ENCODE results near the gene AKAP7. TPM values are rescaled to one million over a fixed set of nuclear protein-coding genes. Genes with fewer than 3 reads are reported as not detected.
"Not testable (repeated sequence)": the region's sequence is repeated elsewhere in the genome, so short reads cannot be mapped to it uniquely, and the experiment has no call there.

Gene AKAP7
- 13.5 TPM for polyA plus RNA-seq (2013, experiment 1 of 2)
- 13.7 TPM for polyA plus RNA-seq (2013, experiment 2 of 2)

DNA sequence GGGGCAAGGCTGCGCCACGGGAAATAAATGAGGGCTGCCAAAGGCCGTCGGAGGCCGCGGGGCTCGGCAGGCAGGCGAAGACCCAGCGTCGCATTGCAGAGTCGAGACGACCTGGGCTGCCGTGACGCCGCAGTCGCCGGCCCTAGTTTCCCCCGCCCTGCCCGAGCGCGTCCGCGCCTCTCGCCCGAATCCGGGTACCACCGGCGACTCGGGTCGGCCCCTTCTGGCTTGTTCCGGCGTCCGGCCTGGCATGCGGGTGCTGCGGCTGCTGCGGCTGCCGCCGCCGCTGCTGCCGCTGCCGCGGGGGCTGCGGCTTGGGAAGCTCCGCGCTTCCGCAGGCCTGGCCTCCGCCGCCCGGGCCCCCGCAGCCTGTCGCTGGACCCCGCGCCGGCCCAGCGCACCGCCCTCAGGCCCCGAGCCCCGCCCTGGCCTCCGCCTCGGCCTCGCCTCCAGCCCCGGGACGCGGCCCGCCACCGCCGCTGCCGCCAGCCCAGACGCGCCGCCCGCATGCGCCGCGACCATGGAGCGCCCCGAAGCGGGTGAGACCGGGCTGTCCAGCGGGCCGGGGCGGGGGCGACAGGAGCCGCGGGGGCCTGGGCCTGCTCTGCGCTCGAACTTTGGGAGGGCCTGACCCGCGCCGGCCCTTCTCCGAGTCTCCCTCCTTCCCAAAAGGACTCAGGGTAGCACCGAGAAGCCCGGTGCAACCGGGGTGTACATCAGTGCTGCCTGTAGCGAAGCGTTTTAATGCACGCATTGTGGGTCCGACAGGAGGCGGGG, at the start of gene AKAP7:
TSS of gene AKAP7 (plus strand) at position 224 of the 777 bp plus-strand sequence. CDS start at position 521, 297 bp downstream.
- Histone ChIP-seq H3K27me3 (ENCODE audit: insufficient read depth, low read length) (peaks cover 19% of the 10 kb centered on the region; the same call in 1 of the 2 replicates), H3K9ac (ENCODE audit: low read depth, low read length) (peak within 1 kb of the TSS; percentile 68), H3K4me3 (ENCODE audit: low read length) (peak within 1 kb of the TSS; percentile 54), H3K4me1 (ENCODE audit: insufficient read depth, low read length) (peaks cover 7% of the 10 kb centered on the region; the same call in 1 of the 2 replicates), H3K36me3 (ENCODE audit: insufficient read depth, low read length) (no peaks in the 10 kb centered on the region), H3K27ac (ENCODE audit: low read depth, low read length) (0 out of 2 replicates have a peak within 1 kb of the TSS, but pooled peaks have one; percentile 46), H3K9me3 (ENCODE audit: insufficient read depth, low read depth, low read length) (no peaks in the 10 kb centered on the region)
- WGBS, result under 1% methylated on average over 99 of the region's 99 CpGs

DNA sequence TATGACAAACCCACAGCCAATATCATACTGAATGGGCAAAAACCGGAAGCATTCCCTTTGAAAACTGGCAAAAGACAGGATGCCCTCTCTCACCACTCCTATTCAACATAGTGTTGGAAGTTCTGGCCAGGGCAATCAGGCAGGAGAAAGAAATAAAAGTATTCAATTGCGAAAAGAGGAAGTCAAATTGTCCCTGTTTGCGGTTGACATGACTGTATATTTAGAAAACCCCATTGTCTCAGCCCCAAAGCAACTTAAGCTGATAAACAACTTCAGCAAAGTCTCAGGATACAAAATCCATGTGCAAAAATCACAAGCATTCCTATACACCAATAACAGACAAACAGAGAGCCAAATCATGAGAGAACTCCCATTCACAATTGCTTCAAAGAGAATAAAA, 44.9 kb upstream of the AKAP7 start:
- peaks cover 18% of the 10 kb centered on the region for H3K9me3 ChIP-seq (ENCODE audit: insufficient read depth, low read depth, low read length)
- 89% methylated on average over 3 of the region's 3 CpGs for WGBS
- H3K9ac ChIP-seq (ENCODE audit: low read depth, low read length); H3K27ac ChIP-seq (ENCODE audit: low read depth, low read length); H3K27me3 ChIP-seq (ENCODE audit: insufficient read depth, low read length); H3K36me3 ChIP-seq (ENCODE audit: insufficient read depth, low read length); H3K4me3 ChIP-seq (ENCODE audit: low read length); H3K4me1 ChIP-seq (ENCODE audit: insufficient read depth, low read length): not testable (repeated sequence)

DNA sequence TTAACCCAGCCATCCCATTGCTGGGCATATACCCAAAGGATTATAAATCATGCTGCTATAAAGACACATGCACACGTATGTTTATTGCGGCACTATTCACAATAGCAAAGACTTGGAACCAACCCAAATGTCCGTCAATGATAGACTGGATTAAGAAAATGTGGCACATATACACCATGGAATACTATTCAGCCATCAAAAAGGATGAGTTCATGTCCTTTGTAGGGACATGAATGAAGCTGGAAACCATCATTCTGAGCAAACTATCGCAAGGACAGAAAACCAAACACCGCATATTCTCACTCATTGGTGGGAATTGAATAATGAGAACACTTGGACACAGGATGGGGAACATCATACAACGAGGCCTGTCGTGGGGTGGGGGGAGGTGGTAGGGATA, 43.3 kb upstream of the AKAP7 start:
- not testable (repeated sequence) for H3K27ac ChIP-seq (ENCODE audit: low read depth, low read length); H3K4me3 ChIP-seq (ENCODE audit: low read length); H3K27me3 ChIP-seq (ENCODE audit: insufficient read depth, low read length); H3K9me3 ChIP-seq (ENCODE audit: insufficient read depth, low read depth, low read length); H3K4me1 ChIP-seq (ENCODE audit: insufficient read depth, low read length); H3K9ac ChIP-seq (ENCODE audit: low read depth, low read length); H3K36me3 ChIP-seq (ENCODE audit: insufficient read depth, low read length)
- 98% methylated on average over 4 of the region's 7 CpGs for WGBS

DNA sequence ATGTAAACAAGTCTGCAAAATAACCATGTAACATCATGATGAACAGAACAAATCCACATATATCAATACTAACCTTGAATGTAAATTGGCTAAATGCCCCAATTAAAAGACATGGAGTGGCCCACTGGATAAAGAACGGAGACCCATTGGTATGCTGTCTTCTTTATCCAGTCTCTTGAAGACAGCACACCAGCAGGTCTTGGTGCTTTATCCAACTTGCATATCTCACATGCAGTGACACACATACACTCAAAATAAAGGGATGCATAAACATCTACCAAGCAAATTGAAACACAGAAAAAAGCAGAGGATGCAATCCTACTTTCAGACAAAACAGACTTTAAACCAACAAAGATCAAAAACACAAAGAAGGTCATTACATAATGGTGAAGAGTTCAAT, 41.9 kb upstream of the AKAP7 start:
- Histone ChIP-seq H3K36me3 (ENCODE audit: insufficient read depth, low read length) (no peaks in the 10 kb centered on the region), H3K4me1 (ENCODE audit: insufficient read depth, low read length) (no peaks in the 10 kb centered on the region), H3K4me3 (ENCODE audit: low read length) (no peak overlapping the region), H3K27ac (ENCODE audit: low read depth, low read length) (no peak overlapping the region), H3K9ac (ENCODE audit: low read depth, low read length) (no peak overlapping the region), H3K9me3 (ENCODE audit: insufficient read depth, low read depth, low read length) (0 out of 2 replicates have a peak, but pooled peaks cover 6% of the 10 kb centered on the region), H3K27me3 (ENCODE audit: insufficient read depth, low read length) (no peaks in the 10 kb centered on the region)
- 97% methylated on average over 1 of the region's 1 CpG for WGBS

GRCh38 chr6:131096786-131097185, 38.5 kb upstream of the AKAP7 start:
- H3K27me3 ChIP-seq (ENCODE audit: insufficient read depth, low read length), result no peaks in the 10 kb centered on the region
- H3K4me3 ChIP-seq (ENCODE audit: low read length), result no peak overlapping the region
- no peak overlapping the region for H3K27ac ChIP-seq (ENCODE audit: low read depth, low read length)
- 0 out of 2 replicates have a peak, but pooled peaks cover 6% of the 10 kb centered on the region for H3K9me3 ChIP-seq (ENCODE audit: insufficient read depth, low read depth, low read length)
- WGBS, result 57% methylated on average over 1 of the region's 3 CpGs
- H3K9ac ChIP-seq (ENCODE audit: low read depth, low read length), result no peak overlapping the region
- no peaks in the 10 kb centered on the region for H3K4me1 ChIP-seq (ENCODE audit: insufficient read depth, low read length)
- H3K36me3 ChIP-seq (ENCODE audit: insufficient read depth, low read length), result no peaks in the 10 kb centered on the region

- Histone ChIP-seq H3K27ac (ENCODE audit: low read depth, low read length) (no peak overlapping the region), H3K27me3 (ENCODE audit: insufficient read depth, low read length) (no peaks in the 10 kb centered on the region), H3K9me3 (ENCODE audit: insufficient read depth, low read depth, low read length) (no peaks in the 10 kb centered on the region), H3K36me3 (ENCODE audit: insufficient read depth, low read length) (no peaks in the 10 kb centered on the region), H3K4me3 (ENCODE audit: low read length) (no peak overlapping the region), H3K9ac (ENCODE audit: low read depth, low read length) (no peak overlapping the region), H3K4me1 (ENCODE audit: insufficient read depth, low read length) (no peaks in the 10 kb centered on the region)
- WGBS, result 98% methylated on average over 4 of the region's 5 CpGs
Measured at GRCh38 chr6:131101911-131102680, 33.2 kb upstream of the AKAP7 start.

DNA sequence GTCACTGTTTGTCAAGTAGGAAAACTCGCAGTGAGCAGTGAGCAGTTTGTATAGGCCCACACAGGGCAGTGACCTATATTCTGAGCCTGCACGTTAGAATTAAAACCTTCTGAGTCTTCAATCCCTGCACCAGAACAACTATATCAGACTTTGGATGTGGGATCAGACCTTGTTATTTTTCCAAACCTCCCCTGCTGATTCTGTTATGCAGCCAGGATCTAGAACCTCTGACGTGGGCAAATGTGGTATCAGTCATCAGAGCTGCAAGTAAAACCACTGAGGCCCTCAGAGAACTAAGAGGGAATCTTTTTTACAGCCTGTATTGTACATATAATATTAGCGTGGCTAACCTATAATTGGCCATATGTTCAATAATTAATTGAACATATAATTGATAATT, 32.0 kb upstream of the AKAP7 start:
- Histone ChIP-seq H3K27ac (ENCODE audit: low read depth, low read length) (no peak overlapping the region), H3K27me3 (ENCODE audit: insufficient read depth, low read length) (no peaks in the 10 kb centered on the region), H3K36me3 (ENCODE audit: insufficient read depth, low read length) (no peaks in the 10 kb centered on the region), H3K4me3 (ENCODE audit: low read length) (no peak overlapping the region), H3K9me3 (ENCODE audit: insufficient read depth, low read depth, low read length) (no peaks in the 10 kb centered on the region), H3K9ac (ENCODE audit: low read depth, low read length) (no peak overlapping the region), H3K4me1 (ENCODE audit: insufficient read depth, low read length) (no peaks in the 10 kb centered on the region)
- 95% methylated on average over 3 of the region's 4 CpGs for WGBS

- no peak overlapping the region for H3K9ac ChIP-seq (ENCODE audit: low read depth, low read length)
- no peaks in the 10 kb centered on the region for H3K4me1 ChIP-seq (ENCODE audit: insufficient read depth, low read length)
- no peaks in the 10 kb centered on the region for H3K9me3 ChIP-seq (ENCODE audit: insufficient read depth, low read depth, low read length)
- no peaks in the 10 kb centered on the region for H3K36me3 ChIP-seq (ENCODE audit: insufficient read depth, low read length)
- H3K4me3 ChIP-seq (ENCODE audit: low read length), result no peak overlapping the region
- no peak overlapping the region for H3K27ac ChIP-seq (ENCODE audit: low read depth, low read length)
- WGBS, result 100% methylated on average over 1 of the region's 1 CpG
- H3K27me3 ChIP-seq (ENCODE audit: insufficient read depth, low read length), result no peaks in the 10 kb centered on the region
Measured at GRCh38 chr6:131103901-131104300, 31.4 kb upstream of the AKAP7 start.

GRCh38 chr6:131107151-131107550, 28.1 kb upstream of the AKAP7 start:
- WGBS, result 93% methylated on average over 1 of the region's 1 CpG
- no peaks in the 10 kb centered on the region for H3K27me3 ChIP-seq (ENCODE audit: insufficient read depth, low read length)

DNA sequence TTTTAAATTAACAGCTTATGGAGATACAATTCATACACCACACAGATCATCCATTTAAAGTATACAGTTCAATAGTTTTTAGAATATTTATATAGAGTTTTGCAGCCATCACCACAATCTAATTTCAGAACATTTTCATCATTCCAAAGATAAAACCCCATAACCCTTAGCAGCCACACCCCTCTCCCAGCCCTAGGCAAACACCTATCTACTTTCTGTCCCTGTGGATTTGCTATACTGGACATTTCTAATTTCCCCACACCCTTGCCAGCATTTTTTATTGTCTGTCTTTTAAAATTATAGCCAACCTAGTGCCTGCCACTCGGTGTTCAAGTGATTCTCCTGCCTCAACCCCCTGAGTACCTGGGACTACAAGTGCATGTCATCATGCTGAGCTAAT, 23.0 kb upstream of the AKAP7 start:
- H3K4me1 ChIP-seq (ENCODE audit: insufficient read depth, low read length), result no peaks in the 10 kb centered on the region
- no peaks in the 10 kb centered on the region for H3K27me3 ChIP-seq (ENCODE audit: insufficient read depth, low read length)
- no peak overlapping the region for H3K4me3 ChIP-seq (ENCODE audit: low read length)
- no peaks in the 10 kb centered on the region for H3K36me3 ChIP-seq (ENCODE audit: insufficient read depth, low read length)
- no peak overlapping the region for H3K27ac ChIP-seq (ENCODE audit: low read depth, low read length)
- WGBS, result 83% methylated on average over 1 of the region's 1 CpG
- H3K9me3 ChIP-seq (ENCODE audit: insufficient read depth, low read depth, low read length), result peaks cover 3% of the 10 kb centered on the region; the same call in 1 of the 2 replicates
- no peak overlapping the region for H3K9ac ChIP-seq (ENCODE audit: low read depth, low read length)

More at GRCh38 chr6:131107151-131107550, 28.1 kb upstream of the AKAP7 start:
- Histone ChIP-seq H3K4me1 (ENCODE audit: insufficient read depth, low read length) (no peaks in the 10 kb centered on the region), H3K9ac (ENCODE audit: low read depth, low read length) (no peak overlapping the region), H3K36me3 (ENCODE audit: insufficient read depth, low read length) (no peaks in the 10 kb centered on the region), H3K9me3 (ENCODE audit: insufficient read depth, low read depth, low read length) (no peaks in the 10 kb centered on the region), H3K27ac (ENCODE audit: low read depth, low read length) (no peak overlapping the region), H3K4me3 (ENCODE audit: low read length) (no peak overlapping the region)

GRCh38 chr6:131115651-131116050, 19.6 kb upstream of the AKAP7 start:
- Histone ChIP-seq H3K4me3 (ENCODE audit: low read length) (no peak overlapping the region), H3K27me3 (ENCODE audit: insufficient read depth, low read length) (no peaks in the 10 kb centered on the region), H3K9ac (ENCODE audit: low read depth, low read length) (no peak overlapping the region), H3K9me3 (ENCODE audit: insufficient read depth, low read depth, low read length) (peaks cover 9% of the 10 kb centered on the region; the same call in 1 of the 2 replicates), H3K4me1 (ENCODE audit: insufficient read depth, low read length) (no peaks in the 10 kb centered on the region), H3K27ac (ENCODE audit: low read depth, low read length) (no peak overlapping the region), H3K36me3 (ENCODE audit: insufficient read depth, low read length) (no peaks in the 10 kb centered on the region)
- whole genome bisulfite sequencing, result 77% methylated on average over 1 of the region's 1 CpG

All from HUES64 (cell line).